ENCODE results near the gene BLOC1S1.

GRCh38 chr12:55697686-55698085 lies 18.2 kb upstream of the BLOC1S1 start:
- TF ChIP-seq CTCF (IDR thresholded peaks at IDR 0.05) (no peak), POLR2AphosphoS5 (IDR thresholded peaks at IDR 0.05) (no peak), POLR2A (IDR thresholded peaks at IDR 0.05) (no peak)

Measured in breast epithelium (tissue), 3 donors.